ENCODE results near the gene DNER. TPM values are rescaled to one million over a fixed set of nuclear protein-coding genes. Genes with fewer than 3 reads are reported as not detected.
A peak's percentile ranks its signal among the peaks of the same experiment; 100 is the strongest.
"Not testable (repeated sequence)": the region's sequence is repeated elsewhere in the genome, so short reads cannot be mapped to it uniquely, and the experiment has no call there.

The DNER gene
- polyA plus RNA-seq (2012; ENCODE audit: insufficient read depth, insufficient read length, low read depth) = 0.14 TPM

- H3K9me3 ChIP-seq = no peaks in the 10 kb centered on the region
- DNase-seq = peak; percentile 83
- no peak for TF ChIP-seq CTCF (IDR thresholded peaks at IDR 0.05; ENCODE audit: low read depth, low read length)
- H3K4me3 ChIP-seq (ENCODE audit: low read depth, low read length) = peak within 1 kb of the TSS; percentile 58
- no peaks in the 10 kb centered on the region for H3K4me1 ChIP-seq
- H3K27me3 ChIP-seq = peaks cover 73% of the 10 kb centered on the region
- no peaks in the 10 kb centered on the region for H3K36me3 ChIP-seq
Observed at GRCh38 chr2:229714080-229714735, at the start of gene DNER. TSS of gene DNER (minus strand) at chr2:229714555. CDS start at chr2:229714423, 132 bp downstream.

DNA sequence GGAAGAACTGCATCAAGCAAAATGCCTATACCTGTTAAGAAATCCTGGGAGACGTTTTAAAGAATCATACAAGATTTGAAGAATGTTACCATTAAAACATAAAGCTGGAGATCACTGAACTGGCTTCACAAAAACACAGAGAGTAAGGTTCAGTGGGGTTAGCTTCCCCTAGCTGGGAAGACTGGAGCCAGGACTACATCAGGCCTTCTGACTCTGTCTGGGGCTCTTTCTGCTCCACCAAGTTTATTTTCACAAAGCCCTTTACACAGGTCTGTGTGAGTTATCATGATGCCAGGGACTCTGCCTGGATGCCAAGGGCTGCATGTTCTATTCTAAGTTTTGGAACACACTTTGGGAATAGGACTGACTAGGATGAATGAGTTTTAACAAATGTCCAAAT, 47.3 kb upstream of the DNER start:
- Histone ChIP-seq H3K27me3 (no peaks in the 10 kb centered on the region), H3K36me3 (peaks cover 18% of the 10 kb centered on the region), H3K9me3 (no peaks in the 10 kb centered on the region), H3K4me1 (no peaks in the 10 kb centered on the region), H3K4me3 (ENCODE audit: low read depth, low read length) (no peak overlapping the region)
- no peak for DNase-seq
- TF ChIP-seq CTCF (IDR thresholded peaks at IDR 0.05; ENCODE audit: low read depth, low read length) = no peak

DNA sequence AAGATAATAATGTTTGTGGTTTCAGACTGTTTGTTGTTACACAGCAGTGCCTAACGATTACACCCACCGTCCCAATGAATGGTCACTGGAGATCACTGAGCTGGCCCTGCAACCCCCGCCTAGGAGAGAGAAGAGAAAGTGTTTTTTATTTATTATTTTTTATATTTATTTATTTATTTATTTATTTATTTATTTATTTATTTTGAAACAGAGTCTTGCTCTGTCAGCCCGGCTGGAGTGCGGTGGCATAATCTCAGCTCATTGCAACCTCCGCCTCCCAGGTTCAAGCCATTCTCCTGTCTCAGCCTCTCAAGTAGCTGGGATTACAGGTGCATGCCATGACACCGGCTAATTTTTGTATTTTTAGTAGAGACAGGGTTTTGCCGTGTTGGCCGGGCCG, 43.1 kb upstream of the DNER start:
- DNase-seq; H3K27me3 ChIP-seq; H3K4me3 ChIP-seq (ENCODE audit: low read depth, low read length); H3K36me3 ChIP-seq; H3K9me3 ChIP-seq; H3K4me1 ChIP-seq: not testable (repeated sequence)

GRCh38 chr2:229752970-229753729, 38.8 kb upstream of the DNER start:
- no peak for DNase-seq
- no peak overlapping the region for H3K4me3 ChIP-seq (ENCODE audit: low read depth, low read length)
- no peak for TF ChIP-seq CTCF (IDR thresholded peaks at IDR 0.05; ENCODE audit: low read depth, low read length)

DNA sequence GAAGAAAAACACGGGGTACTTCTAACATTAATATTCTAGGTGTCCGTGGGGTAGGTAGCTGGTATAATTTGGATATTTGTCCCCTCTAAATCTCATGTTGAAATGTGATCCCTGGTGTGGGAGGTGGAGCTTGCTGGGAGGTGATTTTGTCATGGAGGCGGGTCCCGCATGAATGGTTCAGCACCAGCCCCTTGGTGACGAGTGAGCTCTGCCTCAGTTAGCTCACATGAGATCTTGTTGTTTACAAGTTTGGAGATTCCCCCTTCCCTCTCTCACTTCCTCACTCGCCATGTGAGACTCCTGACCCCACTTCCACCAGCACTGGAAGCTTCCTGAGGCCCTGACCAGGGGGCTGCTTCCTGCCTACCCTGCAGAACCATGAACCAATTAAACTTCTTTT, 35.4 kb upstream of the DNER start:
- H3K27me3 ChIP-seq = no peaks in the 10 kb centered on the region
- H3K9me3 ChIP-seq = no peaks in the 10 kb centered on the region
- DNase-seq = no peak
- H3K4me3 ChIP-seq (ENCODE audit: low read depth, low read length) = no peak overlapping the region
- no peak for TF ChIP-seq CTCF (IDR thresholded peaks at IDR 0.05; ENCODE audit: low read depth, low read length)
- H3K36me3 ChIP-seq = no peaks in the 10 kb centered on the region
- no peaks in the 10 kb centered on the region for H3K4me1 ChIP-seq

More at GRCh38 chr2:229752970-229753729, 38.8 kb upstream of the DNER start:
- no peaks in the 10 kb centered on the region for H3K9me3 ChIP-seq
- no peaks in the 10 kb centered on the region for H3K27me3 ChIP-seq
- no peaks in the 10 kb centered on the region for H3K36me3 ChIP-seq
- H3K4me1 ChIP-seq = no peaks in the 10 kb centered on the region

DNA sequence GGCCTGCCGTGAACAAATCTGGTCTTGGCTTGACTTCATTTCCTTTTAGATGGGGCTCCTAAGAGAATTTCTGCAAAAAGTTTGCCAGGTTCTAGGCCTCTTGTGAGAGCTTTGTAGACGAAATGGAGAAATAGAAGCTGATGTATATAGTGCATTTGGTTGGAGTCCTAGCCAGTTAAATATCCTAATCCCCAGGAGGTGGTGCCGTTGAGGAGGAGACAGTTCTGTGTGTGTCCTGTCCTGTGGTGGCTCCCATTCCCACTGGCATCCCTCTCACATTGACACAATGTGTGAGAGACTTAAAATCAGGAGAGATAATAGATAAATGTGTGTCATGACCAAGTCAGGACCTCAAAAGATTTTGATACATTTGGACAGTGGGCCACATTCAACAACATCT, 34.6 kb upstream of the DNER start:
- DNase-seq = no peak
- no peaks in the 10 kb centered on the region for H3K36me3 ChIP-seq
- no peaks in the 10 kb centered on the region for H3K27me3 ChIP-seq
- no peaks in the 10 kb centered on the region for H3K9me3 ChIP-seq
- TF ChIP-seq CTCF (IDR thresholded peaks at IDR 0.05; ENCODE audit: low read depth, low read length) = 0 out of 2 replicates have a peak, but pooled peaks have one; percentile 6
- H3K4me3 ChIP-seq (ENCODE audit: low read depth, low read length) = no peak overlapping the region
- no peaks in the 10 kb centered on the region for H3K4me1 ChIP-seq

- H3K4me1 ChIP-seq; H3K4me3 ChIP-seq (ENCODE audit: low read depth, low read length); H3K9me3 ChIP-seq; H3K36me3 ChIP-seq; DNase-seq; H3K27me3 ChIP-seq: not testable (repeated sequence)
Observed at GRCh38 chr2:229742691-229743090, 28.3 kb upstream of the DNER start.
